ENCODE results near the gene SLC41A3.
"Not testable (repeated sequence)": the region's sequence is repeated elsewhere in the genome, so short reads cannot be mapped to it uniquely, and the experiment has no call there.

The SLC41A3 gene

GRCh38 chr3:125990253-125990970 lies 93.5 kb downstream of the SLC41A3 start (continued):
- TF ChIP-seq, protein P1, sequence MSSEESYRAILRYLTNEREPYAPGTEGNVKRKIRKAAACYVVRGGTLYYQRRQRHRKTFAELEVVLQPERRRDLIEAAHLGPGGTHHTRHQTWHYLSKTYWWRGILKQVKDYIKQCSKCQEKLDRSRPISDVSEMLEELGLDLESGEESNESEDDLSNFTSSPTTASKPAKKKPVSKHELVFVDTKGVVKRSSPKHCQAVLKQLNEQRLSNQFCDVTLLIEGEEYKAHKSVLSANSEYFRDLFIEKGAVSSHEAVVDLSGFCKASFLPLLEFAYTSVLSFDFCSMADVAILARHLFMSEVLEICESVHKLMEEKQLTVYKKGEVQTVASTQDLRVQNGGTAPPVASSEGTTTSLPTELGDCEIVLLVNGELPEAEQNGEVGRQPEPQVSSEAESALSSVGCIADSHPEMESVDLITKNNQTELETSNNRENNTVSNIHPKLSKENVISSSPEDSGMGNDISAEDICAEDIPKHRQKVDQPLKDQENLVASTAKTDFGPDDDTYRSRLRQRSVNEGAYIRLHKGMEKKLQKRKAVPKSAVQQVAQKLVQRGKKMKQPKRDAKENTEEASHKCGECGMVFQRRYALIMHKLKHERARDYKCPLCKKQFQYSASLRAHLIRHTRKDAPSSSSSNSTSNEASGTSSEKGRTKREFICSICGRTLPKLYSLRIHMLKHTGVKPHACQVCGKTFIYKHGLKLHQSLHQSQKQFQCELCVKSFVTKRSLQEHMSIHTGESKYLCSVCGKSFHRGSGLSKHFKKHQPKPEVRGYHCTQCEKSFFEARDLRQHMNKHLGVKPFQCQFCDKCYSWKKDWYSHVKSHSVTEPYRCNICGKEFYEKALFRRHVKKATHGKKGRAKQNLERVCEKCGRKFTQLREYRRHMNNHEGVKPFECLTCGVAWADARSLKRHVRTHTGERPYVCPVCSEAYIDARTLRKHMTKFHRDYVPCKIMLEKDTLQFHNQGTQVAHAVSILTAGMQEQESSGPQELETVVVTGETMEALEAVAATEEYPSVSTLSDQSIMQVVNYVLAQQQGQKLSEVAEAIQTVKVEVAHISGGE (tag by site-specific recombination; conservative IDR thresholded peaks at IDR 0.05; ENCODE audit: low read depth): peak; percentile 95
- peak; percentile 80 for TF ChIP-seq SP2 (tag by site-specific recombination; IDR thresholded peaks at IDR 0.05)
- no peak for TF ChIP-seq ZBTB21 (tag by site-specific recombination; IDR thresholded peaks at IDR 0.05)
- no peak for TF ChIP-seq ZNF174 (tag by site-specific recombination; IDR thresholded peaks at IDR 0.05)
- TF ChIP-seq ZNF404 (tag by site-specific recombination; IDR thresholded peaks at IDR 0.05): no peak
- TF ChIP-seq SETDB1 (IDR thresholded peaks at IDR 0.05; ENCODE audit: insufficient read length, low read length): peak; percentile 23
- TF ChIP-seq IKZF3 (tag by site-specific recombination; IDR thresholded peaks at IDR 0.05): peak; percentile 90
- TF ChIP-seq SP3 (tag by site-specific recombination; IDR thresholded peaks at IDR 0.05): peak; percentile 54
- 0 out of 2 replicates have a peak, but pooled peaks have one; percentile 20 for TF ChIP-seq GLIS1 (tag by site-specific recombination; IDR thresholded peaks at IDR 0.05)
- TF ChIP-seq ZNF335 (tag by site-specific recombination; conservative IDR thresholded peaks at IDR 0.05): peak; percentile 19; the same call in 1 of the 2 replicates
- TF ChIP-seq KLF16 (tag by site-specific recombination; IDR thresholded peaks at IDR 0.05): 0 out of 2 replicates have a peak, but pooled peaks have one; percentile 24
- TF ChIP-seq, protein P2, sequence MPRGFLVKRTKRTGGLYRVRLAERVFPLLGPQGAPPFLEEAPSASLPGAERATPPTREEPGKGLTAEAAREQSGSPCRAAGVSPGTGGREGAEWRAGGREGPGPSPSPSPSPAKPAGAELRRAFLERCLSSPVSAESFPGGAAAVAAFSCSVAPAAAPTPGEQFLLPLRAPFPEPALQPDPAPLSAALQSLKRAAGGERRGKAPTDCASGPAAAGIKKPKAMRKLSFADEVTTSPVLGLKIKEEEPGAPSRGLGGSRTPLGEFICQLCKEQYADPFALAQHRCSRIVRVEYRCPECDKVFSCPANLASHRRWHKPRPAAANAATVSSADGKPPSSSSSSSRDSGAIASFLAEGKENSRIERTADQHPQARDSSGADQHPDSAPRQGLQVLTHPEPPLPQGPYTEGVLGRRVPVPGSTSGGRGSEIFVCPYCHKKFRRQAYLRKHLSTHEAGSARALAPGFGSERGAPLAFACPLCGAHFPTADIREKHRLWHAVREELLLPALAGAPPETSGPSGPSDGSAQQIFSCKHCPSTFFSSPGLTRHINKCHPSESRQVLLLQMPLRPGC (tag by site-specific recombination; IDR thresholded peaks at IDR 0.05): no peak
- TF ChIP-seq ZBTB7A (tag by site-specific recombination; IDR thresholded peaks at IDR 0.05; ENCODE audit: low read depth): no peak
- no peak for TF ChIP-seq KLF7 (tag by site-specific recombination; IDR thresholded peaks at IDR 0.05; ENCODE audit: borderline replicate concordance)
- no peak for TF ChIP-seq ZNF600 (tag by site-specific recombination; IDR thresholded peaks at IDR 0.05)
- no peak for TF ChIP-seq ZNF341 (tag by site-specific recombination; IDR thresholded peaks at IDR 0.05; ENCODE audit: low read depth)
- no peak for TF ChIP-seq ZNF664 (tag by site-specific recombination; IDR thresholded peaks at IDR 0.05)
- TF ChIP-seq TRIM28 (IDR thresholded peaks at IDR 0.05; ENCODE audit: borderline replicate concordance, low read length): no peak
- peak; percentile 75 for TF ChIP-seq ZNF518A (tag by site-specific recombination; conservative IDR thresholded peaks at IDR 0.05; ENCODE audit: low read depth)
- peak; percentile 54; the same call in 1 of the 2 replicates for TF ChIP-seq ZNF362 (tag by site-specific recombination; IDR thresholded peaks at IDR 0.05)
- 0 out of 2 replicates have a peak, but pooled peaks have one; percentile 24 for TF ChIP-seq KLF1 (tag by site-specific recombination; IDR thresholded peaks at IDR 0.05)
- no peak for TF ChIP-seq ZNF701 (tag by site-specific recombination; IDR thresholded peaks at IDR 0.05)

DNA sequence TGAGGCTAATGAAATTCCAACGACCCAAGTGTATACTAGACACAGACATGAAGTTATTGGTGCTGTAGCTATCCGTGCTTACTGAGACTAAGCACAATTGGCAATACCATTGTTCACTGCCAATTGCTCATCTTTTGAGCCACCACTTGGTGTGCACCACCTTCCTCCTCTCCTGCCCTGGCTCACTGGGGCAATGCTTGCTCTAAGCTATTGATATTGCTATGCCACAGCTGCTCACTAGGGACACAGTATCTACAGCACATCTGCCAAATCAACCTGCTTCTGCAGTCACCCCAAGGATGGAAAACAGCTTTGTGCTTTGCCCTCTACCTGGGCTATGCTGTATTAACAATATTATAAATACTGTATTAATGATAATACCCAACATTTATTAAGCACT lies 99.0 kb downstream of the SLC41A3 start:
- CTCF ChIA-PET; H3K27ac ChIP-seq (ENCODE audit: extremely low read depth, low read depth, low read length): not testable (repeated sequence)

GRCh38 chr3:125977104-125977503 lies 106.8 kb downstream of the SLC41A3 start:
- H3K4me1 ChIP-seq (ENCODE audit: control insufficient read depth, insufficient read depth, low read length); H3K9me3 ChIP-seq (ENCODE audit: control insufficient read depth, insufficient read depth, low read depth, low read length); H3K27ac ChIP-seq (ENCODE audit: extremely low read depth, low read depth, low read length); POLR2A ChIA-PET; H3K36me3 ChIP-seq (ENCODE audit: control insufficient read depth in 2 of 2, insufficient read depth in 1 of 2, low read length in 2 of 2); CTCF ChIA-PET; H3K4me3 ChIP-seq (ENCODE audit: low read depth, low read length): not testable (repeated sequence)

More for the DNA sequence above, 99.0 kb downstream of the SLC41A3 start:
- H3K4me3 ChIP-seq (ENCODE audit: low read depth, low read length); H3K36me3 ChIP-seq (ENCODE audit: control insufficient read depth in 2 of 2, insufficient read depth in 1 of 2, low read length in 2 of 2); H3K4me1 ChIP-seq (ENCODE audit: control insufficient read depth, insufficient read depth, low read length); H3K9me3 ChIP-seq (ENCODE audit: control insufficient read depth, insufficient read depth, low read depth, low read length); POLR2A ChIA-PET: not testable (repeated sequence)

Measured in HEK293 (cell line).